ENCODE results near the gene TAF1. TPM values are rescaled to one million over a fixed set of nuclear protein-coding genes. Genes with fewer than 3 reads are reported as not detected.
"Not testable (repeated sequence)": the region's sequence is repeated elsewhere in the genome, so short reads cannot be mapped to it uniquely, and the experiment has no call there.

The TAF1 gene
- polyA plus RNA-seq, 1 donor from 2014 or later, result 29.5 TPM

- no peaks in the 10 kb centered on the region for H3K27me3 ChIP-seq (ENCODE audit: insufficient read depth, low read depth, low read length)
- H3K27ac ChIP-seq (ENCODE audit: low read length), result no peak overlapping the region
- H3K79me2 ChIP-seq (replicated peaks; ENCODE audit: insufficient read depth, low read length), result no peaks in the 10 kb centered on the region
- no peak overlapping the region for H3K9ac ChIP-seq (ENCODE audit: low read length)
- no peak overlapping the region for H2AFZ ChIP-seq (ENCODE audit: low read depth, low read length)
- H3K4me2 ChIP-seq (ENCODE audit: low read length), result no peak overlapping the region
- TF ChIP-seq EP300 (conservative IDR thresholded peaks at IDR 0.05; ENCODE audit: poor library complexity, severe bottlenecking) (no peak), EZH2 (IDR thresholded peaks at IDR 0.05; ENCODE audit: borderline replicate concordance, insufficient read depth, low read length, poor library complexity, severe bottlenecking) (no peak), SMC3 (conservative IDR thresholded peaks at IDR 0.05; ENCODE audit: poor library complexity) (no peak), MXI1 (conservative IDR thresholded peaks at IDR 0.05; ENCODE audit: poor library complexity, severe bottlenecking) (no peak), CTCF (IDR thresholded peaks at IDR 0.05; ENCODE audit: poor library complexity, severe bottlenecking) (no peak), RAD21 (conservative IDR thresholded peaks at IDR 0.05) (no peak), TAF1 (IDR thresholded peaks at IDR 0.05; ENCODE audit: low read depth) (no peak), POLR2AphosphoS5 (IDR thresholded peaks at IDR 0.05) (no peak), REST (IDR thresholded peaks at IDR 0.05; ENCODE audit: borderline replicate concordance) (no peak)
- H3K9me2 ChIP-seq (ENCODE audit: insufficient read depth, low read length), result no peaks in the 10 kb centered on the region
- H3K9me3 ChIP-seq (ENCODE audit: low read length), result no peaks in the 10 kb centered on the region
- H3K36me3 ChIP-seq (ENCODE audit: insufficient read depth, low read length), result no peaks in the 10 kb centered on the region
- no peaks in the 10 kb centered on the region for H4K20me1 ChIP-seq (ENCODE audit: insufficient read depth)
- no peak overlapping the region for H3K4me3 ChIP-seq (ENCODE audit: low read length)
- H3F3A ChIP-seq (ENCODE audit: insufficient read depth, low read length, poor library complexity, severe bottlenecking), result no peaks in the 10 kb centered on the region
Observed at GRCh38 chrX:71492231-71493065, 126.3 kb downstream of the TAF1 start.

DNA sequence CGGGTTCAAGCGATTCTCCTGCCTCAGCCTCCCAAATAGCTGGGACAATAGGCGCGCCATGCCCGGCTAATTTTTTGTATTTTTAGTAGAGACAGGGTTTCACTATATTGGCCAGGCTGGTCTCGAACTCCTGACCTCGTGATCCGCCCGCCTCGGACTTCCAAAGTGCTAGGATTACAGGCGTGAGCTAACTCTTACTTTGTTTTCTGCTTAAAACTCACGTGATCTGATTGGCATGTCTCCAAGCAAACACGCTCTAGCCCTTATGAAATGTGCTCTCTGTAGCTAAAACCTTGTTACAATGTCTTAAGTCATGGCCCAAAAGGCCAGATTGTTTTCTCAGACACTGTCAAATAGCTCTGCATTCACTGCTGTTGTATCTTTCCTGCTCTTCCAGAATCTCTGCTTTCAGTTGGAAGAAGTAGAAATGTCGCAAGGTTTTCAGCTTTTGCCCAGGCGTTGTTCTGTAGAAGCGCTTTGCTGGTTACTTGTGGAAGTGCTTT is 127.0 kb downstream of the TAF1 start:
- no peaks in the 10 kb centered on the region for H4K20me1 ChIP-seq (ENCODE audit: insufficient read depth)

DNA sequence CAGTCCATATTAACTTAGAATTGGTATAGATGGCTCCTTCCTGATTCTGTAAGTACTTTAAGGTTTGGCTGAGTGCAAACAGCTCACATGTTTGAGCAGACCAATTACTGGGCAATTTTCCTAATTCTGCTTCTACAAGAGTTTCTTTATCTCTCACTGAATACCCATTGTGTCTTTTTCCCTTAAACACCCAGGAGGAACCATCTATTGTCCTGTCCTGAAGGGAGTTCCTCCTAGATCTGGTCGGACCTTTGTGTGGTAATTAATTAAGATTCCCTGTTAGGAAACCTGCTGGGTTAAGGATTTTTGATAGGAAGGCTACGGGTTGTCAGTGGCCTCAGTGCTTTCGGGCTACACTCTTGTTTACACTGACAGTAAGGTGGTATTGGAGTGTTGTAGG is 129.8 kb downstream of the TAF1 start:
- not testable (repeated sequence) for H3K4me3 ChIP-seq (ENCODE audit: low read length); H4K20me1 ChIP-seq (ENCODE audit: insufficient read depth); H2AFZ ChIP-seq (ENCODE audit: low read depth, low read length); H3F3A ChIP-seq (ENCODE audit: insufficient read depth, low read length, poor library complexity, severe bottlenecking); H3K9me3 ChIP-seq (ENCODE audit: low read length); H3K9ac ChIP-seq (ENCODE audit: low read length); H3K4me2 ChIP-seq (ENCODE audit: low read length); H3K27ac ChIP-seq (ENCODE audit: low read length); H3K27me3 ChIP-seq (ENCODE audit: insufficient read depth, low read depth, low read length); H3K9me2 ChIP-seq (ENCODE audit: insufficient read depth, low read length); H3K36me3 ChIP-seq (ENCODE audit: insufficient read depth, low read length); H3K79me2 ChIP-seq (replicated peaks; ENCODE audit: insufficient read depth, low read length)

More for the DNA sequence above, 127.0 kb downstream of the TAF1 start:
- H3K4me3 ChIP-seq (ENCODE audit: low read length), result no peak overlapping the region
- no peak overlapping the region for H3K9ac ChIP-seq (ENCODE audit: low read length)
- no peaks in the 10 kb centered on the region for H3K79me2 ChIP-seq (replicated peaks; ENCODE audit: insufficient read depth, low read length)
- no peaks in the 10 kb centered on the region for H3K36me3 ChIP-seq (ENCODE audit: insufficient read depth, low read length)
- H2AFZ ChIP-seq (ENCODE audit: low read depth, low read length), result no peak overlapping the region
- H3K4me2 ChIP-seq (ENCODE audit: low read length), result no peak overlapping the region
- TF ChIP-seq TAF1 (IDR thresholded peaks at IDR 0.05; ENCODE audit: low read depth) (no peak), CTCF (IDR thresholded peaks at IDR 0.05; ENCODE audit: poor library complexity, severe bottlenecking) (no peak), POLR2AphosphoS5 (IDR thresholded peaks at IDR 0.05) (no peak), RAD21 (conservative IDR thresholded peaks at IDR 0.05) (no peak), MXI1 (conservative IDR thresholded peaks at IDR 0.05; ENCODE audit: poor library complexity, severe bottlenecking) (no peak)
- H3K27ac ChIP-seq (ENCODE audit: low read length), result no peak overlapping the region
- no peaks in the 10 kb centered on the region for H3F3A ChIP-seq (ENCODE audit: insufficient read depth, low read length, poor library complexity, severe bottlenecking)
- H3K9me3 ChIP-seq (ENCODE audit: low read length), result no peaks in the 10 kb centered on the region
- H3K27me3 ChIP-seq (ENCODE audit: insufficient read depth, low read depth, low read length), result no peaks in the 10 kb centered on the region
- no peaks in the 10 kb centered on the region for H3K9me2 ChIP-seq (ENCODE audit: insufficient read depth, low read length)

Data from neural cell (in vitro differentiated cells).